GM23338 (cell line): Measurements from ENCODE around the gene DNAH6.

Experiments
- CREB1 ChIP-seq: fragments of 250-450 bp; sonication (Bioruptor Pico); IDR thresholded peaks from 2 replicates; pipeline ENCODE4 v1.5.0; 2020; ENCODE audit warnings: low read depth, mild to moderate bottlenecking, moderate library complexity
- EZH2 ChIP-seq: fragments of 200-600 bp; sonication (generic); IDR thresholded peaks from one replicate; pipeline ENCODE4 v1.8.0; 2017; ENCODE audit warnings: antibody characterized with exemption, mild to moderate bottlenecking, low read depth; ENCODE audit not compliant: unreplicated experiment
- EZH2phosphoT487 ChIP-seq: fragments of 200-600 bp; sonication (generic); IDR thresholded peaks from one replicate; pipeline ENCODE4 v1.8.1; 2018; ENCODE audit warnings: antibody characterized with exemption; ENCODE audit not compliant: unreplicated experiment
- JUNB ChIP-seq: IDR thresholded peaks from one replicate; pipeline ENCODE4 v1.6.1; 2016; ENCODE audit warnings: antibody characterized with exemption; ENCODE audit not compliant: unreplicated experiment
- POLR2AphosphoS5 ChIP-seq: IDR thresholded peaks from 2 replicates; pipeline ENCODE4 v1.6.1; 2016; ENCODE audit warnings: antibody characterized with exemption, low read depth
- STAT1 ChIP-seq: IDR thresholded peaks from one replicate; pipeline ENCODE4 v1.6.1; 2016; ENCODE audit warnings: antibody characterized with exemption; ENCODE audit not compliant: unreplicated experiment
- TF ChIP-seq, protein P1 (sequence below), 2 experiments: fragments of 200-600 bp in 1 of 2; sonication (generic) in 1 of 2; conservative IDR thresholded peaks; 2 replicates each; pipeline versions ENCODE4 v1.5.1 to v1.6.1; 2016 to 2017; ENCODE audit warnings: antibody characterized with exemption in 2 of 2, low read depth in 2 of 2, mild to moderate bottlenecking in 2 of 2, moderate library complexity in 1 of 2
- TF ChIP-seq, protein P2 (sequence below): IDR thresholded peaks from one replicate; pipeline ENCODE4 v1.6.1; 2018; ENCODE audit warnings: antibody characterized with exemption; ENCODE audit not compliant: unreplicated experiment
- TF ChIP-seq, protein P3 (sequence below): IDR thresholded peaks from 2 replicates; pipeline ENCODE4 v1.6.1; 2016; ENCODE audit warnings: antibody characterized with exemption

DNA sequence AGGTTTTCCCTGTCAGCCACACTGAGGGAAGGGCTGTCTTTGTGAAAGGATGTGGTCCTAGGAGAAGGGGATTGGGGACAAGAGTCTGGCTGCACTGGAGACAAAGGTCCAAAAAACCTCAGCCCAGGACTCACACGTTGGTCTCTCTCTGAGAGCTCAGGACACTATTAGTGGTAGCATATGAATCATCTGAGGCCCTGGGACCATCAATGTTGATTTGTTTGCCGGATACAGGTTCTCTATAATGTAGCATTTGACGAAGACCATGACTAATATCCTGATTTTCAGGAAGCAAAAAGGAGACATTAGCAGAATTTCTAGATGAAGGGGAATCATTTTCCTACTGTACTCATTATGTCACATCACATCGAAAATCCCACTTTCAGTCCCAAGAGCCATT, 22.2 kb upstream of the DNAH6 start:
- TF ChIP-seq POLR2AphosphoS5 = no peak
- TF ChIP-seq, protein P1, sequence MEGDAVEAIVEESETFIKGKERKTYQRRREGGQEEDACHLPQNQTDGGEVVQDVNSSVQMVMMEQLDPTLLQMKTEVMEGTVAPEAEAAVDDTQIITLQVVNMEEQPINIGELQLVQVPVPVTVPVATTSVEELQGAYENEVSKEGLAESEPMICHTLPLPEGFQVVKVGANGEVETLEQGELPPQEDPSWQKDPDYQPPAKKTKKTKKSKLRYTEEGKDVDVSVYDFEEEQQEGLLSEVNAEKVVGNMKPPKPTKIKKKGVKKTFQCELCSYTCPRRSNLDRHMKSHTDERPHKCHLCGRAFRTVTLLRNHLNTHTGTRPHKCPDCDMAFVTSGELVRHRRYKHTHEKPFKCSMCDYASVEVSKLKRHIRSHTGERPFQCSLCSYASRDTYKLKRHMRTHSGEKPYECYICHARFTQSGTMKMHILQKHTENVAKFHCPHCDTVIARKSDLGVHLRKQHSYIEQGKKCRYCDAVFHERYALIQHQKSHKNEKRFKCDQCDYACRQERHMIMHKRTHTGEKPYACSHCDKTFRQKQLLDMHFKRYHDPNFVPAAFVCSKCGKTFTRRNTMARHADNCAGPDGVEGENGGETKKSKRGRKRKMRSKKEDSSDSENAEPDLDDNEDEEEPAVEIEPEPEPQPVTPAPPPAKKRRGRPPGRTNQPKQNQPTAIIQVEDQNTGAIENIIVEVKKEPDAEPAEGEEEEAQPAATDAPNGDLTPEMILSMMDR (conservative IDR thresholded peaks at IDR 0.05; ENCODE audit: low read depth in 2 of 2) = no peak
- TF ChIP-seq EZH2 = no peak
- no peak for TF ChIP-seq STAT1
- TF ChIP-seq, protein P2, sequence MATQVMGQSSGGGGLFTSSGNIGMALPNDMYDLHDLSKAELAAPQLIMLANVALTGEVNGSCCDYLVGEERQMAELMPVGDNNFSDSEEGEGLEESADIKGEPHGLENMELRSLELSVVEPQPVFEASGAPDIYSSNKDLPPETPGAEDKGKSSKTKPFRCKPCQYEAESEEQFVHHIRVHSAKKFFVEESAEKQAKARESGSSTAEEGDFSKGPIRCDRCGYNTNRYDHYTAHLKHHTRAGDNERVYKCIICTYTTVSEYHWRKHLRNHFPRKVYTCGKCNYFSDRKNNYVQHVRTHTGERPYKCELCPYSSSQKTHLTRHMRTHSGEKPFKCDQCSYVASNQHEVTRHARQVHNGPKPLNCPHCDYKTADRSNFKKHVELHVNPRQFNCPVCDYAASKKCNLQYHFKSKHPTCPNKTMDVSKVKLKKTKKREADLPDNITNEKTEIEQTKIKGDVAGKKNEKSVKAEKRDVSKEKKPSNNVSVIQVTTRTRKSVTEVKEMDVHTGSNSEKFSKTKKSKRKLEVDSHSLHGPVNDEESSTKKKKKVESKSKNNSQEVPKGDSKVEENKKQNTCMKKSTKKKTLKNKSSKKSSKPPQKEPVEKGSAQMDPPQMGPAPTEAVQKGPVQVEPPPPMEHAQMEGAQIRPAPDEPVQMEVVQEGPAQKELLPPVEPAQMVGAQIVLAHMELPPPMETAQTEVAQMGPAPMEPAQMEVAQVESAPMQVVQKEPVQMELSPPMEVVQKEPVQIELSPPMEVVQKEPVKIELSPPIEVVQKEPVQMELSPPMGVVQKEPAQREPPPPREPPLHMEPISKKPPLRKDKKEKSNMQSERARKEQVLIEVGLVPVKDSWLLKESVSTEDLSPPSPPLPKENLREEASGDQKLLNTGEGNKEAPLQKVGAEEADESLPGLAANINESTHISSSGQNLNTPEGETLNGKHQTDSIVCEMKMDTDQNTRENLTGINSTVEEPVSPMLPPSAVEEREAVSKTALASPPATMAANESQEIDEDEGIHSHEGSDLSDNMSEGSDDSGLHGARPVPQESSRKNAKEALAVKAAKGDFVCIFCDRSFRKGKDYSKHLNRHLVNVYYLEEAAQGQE = no peak
- TF ChIP-seq, protein P3, sequence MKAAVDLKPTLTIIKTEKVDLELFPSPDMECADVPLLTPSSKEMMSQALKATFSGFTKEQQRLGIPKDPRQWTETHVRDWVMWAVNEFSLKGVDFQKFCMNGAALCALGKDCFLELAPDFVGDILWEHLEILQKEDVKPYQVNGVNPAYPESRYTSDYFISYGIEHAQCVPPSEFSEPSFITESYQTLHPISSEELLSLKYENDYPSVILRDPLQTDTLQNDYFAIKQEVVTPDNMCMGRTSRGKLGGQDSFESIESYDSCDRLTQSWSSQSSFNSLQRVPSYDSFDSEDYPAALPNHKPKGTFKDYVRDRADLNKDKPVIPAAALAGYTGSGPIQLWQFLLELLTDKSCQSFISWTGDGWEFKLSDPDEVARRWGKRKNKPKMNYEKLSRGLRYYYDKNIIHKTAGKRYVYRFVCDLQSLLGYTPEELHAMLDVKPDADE = no peak
- no peak for TF ChIP-seq EZH2phosphoT487
- no peak for TF ChIP-seq CREB1
- no peak for TF ChIP-seq JUNB
